Measurements from ENCODE around the gene ZNF296.

The ZNF296 gene

GRCh38 chr19:45115809-45116615 is 39.7 kb upstream of the ZNF296 start:
- Histone ChIP-seq H3K9me2 (replicated peaks; ENCODE audit: insufficient read depth, low read length) (no peaks in the 10 kb centered on the region), H3K4me3 (ENCODE audit: low read length) (no peak overlapping the region), H4K20me1 (ENCODE audit: insufficient read depth, low read length) (peaks cover 2% of the 10 kb centered on the region), H3K9me3 (replicated peaks; ENCODE audit: insufficient read depth, low read length) (no peaks in the 10 kb centered on the region), H3K27ac (ENCODE audit: low read length) (peak overlapping the region; percentile 88; the same call in 1 of the 2 replicates), H3K79me2 (ENCODE audit: low read length) (peaks cover 86% of the 10 kb centered on the region), H3F3A (ENCODE audit: insufficient read depth, low read length) (peaks cover 30% of the 10 kb centered on the region), H2AFZ (ENCODE audit: low read length) (no peak overlapping the region), H3K36me3 (replicated peaks; ENCODE audit: insufficient read depth, low read length) (no peaks in the 10 kb centered on the region), H3K27me3 (replicated peaks; ENCODE audit: insufficient read depth, low read length) (no peaks in the 10 kb centered on the region), H3K4me1 (ENCODE audit: low read length) (peaks cover 28% of the 10 kb centered on the region), H3K9ac (ENCODE audit: low read length) (no peak overlapping the region), H3K4me2 (ENCODE audit: low read depth, low read length) (peak overlapping the region; percentile 33; the same call in 1 of the 2 replicates)
- TF ChIP-seq EZH2phosphoT487 (IDR thresholded peaks at IDR 0.05; ENCODE audit: low read length): no peak
- no peak for TF ChIP-seq CTCF (IDR thresholded peaks at IDR 0.05; ENCODE audit: low read length)
- no peak for TF ChIP-seq EZH2 (optimal IDR thresholded peaks at IDR 0.05; ENCODE audit: low read depth, low read length)
- DNase-seq: no peak

DNA sequence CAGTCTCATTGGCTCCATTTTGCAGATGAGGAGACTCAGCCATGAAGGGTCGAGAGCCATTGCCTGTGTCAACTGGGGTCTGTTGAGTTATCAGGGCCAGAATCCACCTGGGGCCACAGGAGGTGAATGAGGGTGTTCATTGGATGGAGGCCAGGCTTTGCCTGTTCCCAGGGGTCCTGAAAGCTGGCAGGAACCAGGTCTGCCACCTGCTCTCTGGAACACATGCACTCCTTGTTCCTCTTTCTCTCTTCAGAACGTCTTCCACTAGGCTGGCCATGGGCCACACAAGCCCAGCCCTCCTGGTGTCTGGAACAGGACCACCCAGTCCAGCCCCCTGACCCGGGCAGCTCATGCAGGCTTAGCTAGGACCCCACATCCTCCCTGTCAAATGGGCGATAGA is 37.8 kb upstream of the ZNF296 start:
- Histone ChIP-seq H3K9ac (ENCODE audit: low read length) (no peak overlapping the region), H3F3A (ENCODE audit: insufficient read depth, low read length) (peaks cover 24% of the 10 kb centered on the region), H3K4me2 (ENCODE audit: low read depth, low read length) (no peak overlapping the region), H3K9me3 (replicated peaks; ENCODE audit: insufficient read depth, low read length) (no peaks in the 10 kb centered on the region), H3K79me2 (ENCODE audit: low read length) (peaks cover 86% of the 10 kb centered on the region), H3K36me3 (replicated peaks; ENCODE audit: insufficient read depth, low read length) (no peaks in the 10 kb centered on the region), H3K27me3 (replicated peaks; ENCODE audit: insufficient read depth, low read length) (no peaks in the 10 kb centered on the region), H3K9me2 (replicated peaks; ENCODE audit: insufficient read depth, low read length) (no peaks in the 10 kb centered on the region), H2AFZ (ENCODE audit: low read length) (no peak overlapping the region), H3K4me3 (ENCODE audit: low read length) (no peak overlapping the region), H3K27ac (ENCODE audit: low read length) (no peak overlapping the region), H4K20me1 (ENCODE audit: insufficient read depth, low read length) (peaks cover 2% of the 10 kb centered on the region), H3K4me1 (ENCODE audit: low read length) (peaks cover 23% of the 10 kb centered on the region)
- TF ChIP-seq CTCF (IDR thresholded peaks at IDR 0.05; ENCODE audit: low read length) (no peak), EZH2phosphoT487 (IDR thresholded peaks at IDR 0.05; ENCODE audit: low read length) (no peak), EZH2 (optimal IDR thresholded peaks at IDR 0.05; ENCODE audit: low read depth, low read length) (no peak)
- no peak for DNase-seq

DNA sequence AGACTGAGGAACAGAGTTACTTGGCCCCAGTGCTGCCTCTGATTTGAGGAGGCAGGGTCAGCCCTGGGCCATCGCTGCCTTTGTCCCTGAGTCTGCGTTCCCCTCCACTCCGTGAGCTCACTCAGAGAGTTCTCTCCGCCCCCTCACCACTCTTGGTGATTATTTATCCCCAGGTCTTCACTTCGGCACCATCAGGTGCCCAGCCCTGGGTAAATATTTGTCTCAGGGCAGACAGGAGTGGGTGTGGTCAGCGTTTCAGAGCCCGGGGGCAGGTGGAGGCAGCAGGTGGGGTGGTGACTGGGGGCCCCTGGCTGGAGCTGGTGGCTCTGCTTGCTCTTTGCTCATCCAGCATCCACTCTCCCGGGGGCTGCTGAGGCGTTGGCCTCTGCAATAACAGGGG is 37.4 kb upstream of the ZNF296 start:
- Histone ChIP-seq H3K4me1 (ENCODE audit: low read length) (peaks cover 23% of the 10 kb centered on the region), H2AFZ (ENCODE audit: low read length) (no peak overlapping the region), H3K4me2 (ENCODE audit: low read depth, low read length) (no peak overlapping the region), H3K4me3 (ENCODE audit: low read length) (no peak overlapping the region), H3K27me3 (replicated peaks; ENCODE audit: insufficient read depth, low read length) (no peaks in the 10 kb centered on the region), H4K20me1 (ENCODE audit: insufficient read depth, low read length) (peaks cover 2% of the 10 kb centered on the region), H3K9me3 (replicated peaks; ENCODE audit: insufficient read depth, low read length) (no peaks in the 10 kb centered on the region), H3K79me2 (ENCODE audit: low read length) (peaks cover 91% of the 10 kb centered on the region), H3K9ac (ENCODE audit: low read length) (no peak overlapping the region), H3K36me3 (replicated peaks; ENCODE audit: insufficient read depth, low read length) (no peaks in the 10 kb centered on the region), H3F3A (ENCODE audit: insufficient read depth, low read length) (peaks cover 22% of the 10 kb centered on the region), H3K9me2 (replicated peaks; ENCODE audit: insufficient read depth, low read length) (no peaks in the 10 kb centered on the region), H3K27ac (ENCODE audit: low read length) (no peak overlapping the region)
- TF ChIP-seq EZH2phosphoT487 (IDR thresholded peaks at IDR 0.05; ENCODE audit: low read length): no peak
- no peak for TF ChIP-seq EZH2 (optimal IDR thresholded peaks at IDR 0.05; ENCODE audit: low read depth, low read length)
- no peak for TF ChIP-seq CTCF (IDR thresholded peaks at IDR 0.05; ENCODE audit: low read length)
- DNase-seq: no peak

Measured in MM.1S (cell line).